ENCODE results near the gene DAPK1. TPM values are rescaled to one million over a fixed set of nuclear protein-coding genes. Genes with fewer than 3 reads are reported as not detected.

Gene DAPK1
- total and polyA plus RNA-seq, 8 donors, result 9.0 to 88.7 (median 50.7) TPM

GRCh38 chr9:87534036-87534435 lies 36.4 kb downstream of the DAPK1 start:
- WGBS, 5 donors, result 93 to 98% (median 97%) methylated on average over 4 of the region's 4 CpGs
- intact Hi-C loops (cut with DNase I; ENCODE audit: low total_unique reads), result no loop called here
- no peak for DNase-seq
- H3K4me1 ChIP-seq, result peaks cover 0 to 44% (median 27%) of the 10 kb centered on the region in 4 donors
- TF ChIP-seq POLR2A (IDR thresholded peaks at IDR 0.05) (no peak), POLR2AphosphoS5 (IDR thresholded peaks at IDR 0.05) (no peak), EP300 (IDR thresholded peaks at IDR 0.05) (no peak)
- TF ChIP-seq, protein P1, sequence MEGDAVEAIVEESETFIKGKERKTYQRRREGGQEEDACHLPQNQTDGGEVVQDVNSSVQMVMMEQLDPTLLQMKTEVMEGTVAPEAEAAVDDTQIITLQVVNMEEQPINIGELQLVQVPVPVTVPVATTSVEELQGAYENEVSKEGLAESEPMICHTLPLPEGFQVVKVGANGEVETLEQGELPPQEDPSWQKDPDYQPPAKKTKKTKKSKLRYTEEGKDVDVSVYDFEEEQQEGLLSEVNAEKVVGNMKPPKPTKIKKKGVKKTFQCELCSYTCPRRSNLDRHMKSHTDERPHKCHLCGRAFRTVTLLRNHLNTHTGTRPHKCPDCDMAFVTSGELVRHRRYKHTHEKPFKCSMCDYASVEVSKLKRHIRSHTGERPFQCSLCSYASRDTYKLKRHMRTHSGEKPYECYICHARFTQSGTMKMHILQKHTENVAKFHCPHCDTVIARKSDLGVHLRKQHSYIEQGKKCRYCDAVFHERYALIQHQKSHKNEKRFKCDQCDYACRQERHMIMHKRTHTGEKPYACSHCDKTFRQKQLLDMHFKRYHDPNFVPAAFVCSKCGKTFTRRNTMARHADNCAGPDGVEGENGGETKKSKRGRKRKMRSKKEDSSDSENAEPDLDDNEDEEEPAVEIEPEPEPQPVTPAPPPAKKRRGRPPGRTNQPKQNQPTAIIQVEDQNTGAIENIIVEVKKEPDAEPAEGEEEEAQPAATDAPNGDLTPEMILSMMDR (IDR thresholded peaks at IDR 0.05), result no peak
- H3K27me3 ChIP-seq, result no peaks in the 10 kb centered on the region
- H3K36me3 ChIP-seq, result no peaks in the 10 kb centered on the region
- no peak overlapping the region for H3K27ac ChIP-seq
- no peak overlapping the region for H3K4me3 ChIP-seq
- H3K9me3 ChIP-seq, result no peaks in the 10 kb centered on the region

- no peaks in the 10 kb centered on the region for H3K27me3 ChIP-seq
- intact Hi-C loops (cut with DNase I; ENCODE audit: low total_unique reads), result no loop called here
- H3K4me1 ChIP-seq, result peaks cover 0 to 35% (median 19%) of the 10 kb centered on the region in 4 donors
- H3K27ac ChIP-seq, result no peak overlapping the region
- WGBS, 5 donors, result 76 to 94% (median 88%) methylated on average over 2 of the region's 2 CpGs
- no peak for DNase-seq
- peaks cover 0 to 5% (median 0%) of the 10 kb centered on the region in 4 donors for H3K36me3 ChIP-seq
- TF ChIP-seq, protein P1 (IDR thresholded peaks at IDR 0.05), result no peak
- no peak for TF ChIP-seq POLR2AphosphoS5 (IDR thresholded peaks at IDR 0.05)
- TF ChIP-seq POLR2A (IDR thresholded peaks at IDR 0.05), result no peak
- no peak for TF ChIP-seq EP300 (IDR thresholded peaks at IDR 0.05)
- H3K9me3 ChIP-seq, result no peaks in the 10 kb centered on the region
- H3K4me3 ChIP-seq, result no peak overlapping the region
These were observed 37.3 kb downstream of the DAPK1 start for GRCh38 chr9:87534957-87535356.

DNA sequence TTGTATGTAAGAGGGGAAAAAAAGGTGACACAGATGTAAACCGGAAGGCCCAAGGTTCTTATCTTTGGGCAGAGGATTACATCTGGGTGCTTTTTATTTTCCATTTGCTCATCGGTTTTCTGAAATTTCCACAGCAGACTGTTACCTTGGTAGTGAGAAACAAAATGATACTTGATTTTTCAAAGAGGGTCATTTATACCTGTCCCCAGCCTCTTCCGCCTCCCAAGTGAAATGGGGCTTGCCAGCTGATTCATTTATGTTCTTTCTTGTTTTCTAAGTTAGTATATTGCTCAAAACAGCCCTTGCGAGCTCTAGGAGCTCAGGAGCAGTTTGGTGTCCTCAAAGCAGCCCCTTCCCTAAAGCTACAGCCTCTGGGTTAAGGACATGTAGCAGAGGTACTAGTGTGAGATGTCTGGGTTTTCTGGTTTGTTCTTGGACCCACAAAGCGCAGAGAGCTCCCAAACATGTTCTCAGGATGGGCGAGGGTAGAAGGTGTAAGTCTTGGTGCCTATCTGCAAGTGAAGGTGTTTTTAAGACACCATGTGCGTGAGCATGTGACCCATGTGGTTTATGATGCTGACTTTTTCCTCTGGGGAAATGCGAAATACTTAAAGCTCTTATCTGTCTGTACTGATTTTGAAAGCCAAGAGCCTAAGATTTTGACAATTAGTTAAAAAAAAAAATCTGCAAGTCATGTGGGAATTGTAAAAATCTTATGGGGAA lies 38.3 kb downstream of the DAPK1 start:
- Histone ChIP-seq H3K4me1 (peaks cover 0 to 25% (median 17%) of the 10 kb centered on the region in 4 donors), H3K4me3 (no peak overlapping the region), H3K27me3 (no peaks in the 10 kb centered on the region), H3K27ac (no peak overlapping the region), H3K36me3 (peaks cover 0 to 5% (median 0%) of the 10 kb centered on the region in 4 donors), H3K9me3 (no peaks in the 10 kb centered on the region)
- intact Hi-C loops (cut with DNase I; ENCODE audit: low total_unique reads), result no loop called here
- 71 to 78% (median 75%) methylated on average over 8 of the region's 8 CpGs for WGBS, 5 donors
- no peak for DNase-seq
- TF ChIP-seq, protein P1 (IDR thresholded peaks at IDR 0.05), result no peak
- TF ChIP-seq EP300 (IDR thresholded peaks at IDR 0.05) (no peak), POLR2AphosphoS5 (IDR thresholded peaks at IDR 0.05) (no peak), POLR2A (IDR thresholded peaks at IDR 0.05) (no peak)

- TF ChIP-seq POLR2AphosphoS5 (IDR thresholded peaks at IDR 0.05) (no peak), POLR2A (IDR thresholded peaks at IDR 0.05) (no peak), EP300 (IDR thresholded peaks at IDR 0.05) (no peak)
- TF ChIP-seq, protein P1 (IDR thresholded peaks at IDR 0.05), result no peak
- Histone ChIP-seq H3K4me1 (peaks cover 0 to 8% (median 6%) of the 10 kb centered on the region in 4 donors), H3K36me3 (peaks cover 0 to 5% (median 0%) of the 10 kb centered on the region in 4 donors), H3K27me3 (no peaks in the 10 kb centered on the region), H3K4me3 (no peak overlapping the region), H3K27ac (no peak overlapping the region), H3K9me3 (no peaks in the 10 kb centered on the region)
- intact Hi-C loops (cut with DNase I; ENCODE audit: low total_unique reads), result no loop called here
- DNase-seq, result no peak
- 79 to 88% (median 85%) methylated on average over 7 of the region's 7 CpGs for WGBS, 5 donors
These were observed 40.0 kb downstream of the DAPK1 start for GRCh38 chr9:87537625-87538024.

All from stomach (tissue), 9 donors.